ENCODE measurements around the gene NSG2.
"Not testable (repeated sequence)": the region's sequence is repeated elsewhere in the genome, so short reads cannot be mapped to it uniquely, and the experiment has no call there.

NSG2 gene

GRCh38 chr5:174096619-174097018 lies 51.1 kb downstream of the NSG2 start:
- no peak for DNase-seq (ENCODE audit: low read depth, low spot score)
- in situ Hi-C loops (cut with HindIII; ENCODE audit: low sequenced_read_pairs) = no loop called here
- TF ChIP-seq CTCF (IDR thresholded peaks at IDR 0.05; ENCODE audit: low read depth, low read length) = no peak
- no peak overlapping the region for H3K4me3 ChIP-seq (ENCODE audit: low read depth, low read length)

- H3K4me3 ChIP-seq (ENCODE audit: low read depth, low read length) = no peak overlapping the region
- DNase-seq (ENCODE audit: low read depth, low spot score) = no peak
- TF ChIP-seq CTCF (IDR thresholded peaks at IDR 0.05; ENCODE audit: low read depth, low read length) = no peak
- in situ Hi-C loops (cut with HindIII; ENCODE audit: low sequenced_read_pairs) = no loop called here
These were observed 52.1 kb downstream of the NSG2 start for GRCh38 chr5:174097486-174098185.

- in situ Hi-C loops (cut with HindIII; ENCODE audit: low sequenced_read_pairs) = no loop called here
- DNase-seq (ENCODE audit: low read depth, low spot score) = no peak
- no peak overlapping the region for H3K4me3 ChIP-seq (ENCODE audit: low read depth, low read length)
- no peak for TF ChIP-seq CTCF (IDR thresholded peaks at IDR 0.05; ENCODE audit: low read depth, low read length)
These were observed 53.2 kb downstream of the NSG2 start for GRCh38 chr5:174098694-174099093.

GRCh38 chr5:174100490-174100889 lies 55.0 kb downstream of the NSG2 start:
- DNase-seq (ENCODE audit: low read depth, low spot score) = no peak
- no peak overlapping the region for H3K4me3 ChIP-seq (ENCODE audit: low read depth, low read length)
- TF ChIP-seq CTCF (IDR thresholded peaks at IDR 0.05; ENCODE audit: low read depth, low read length) = no peak
- in situ Hi-C loops (cut with HindIII; ENCODE audit: low sequenced_read_pairs) = no loop called here

- TF ChIP-seq CTCF (IDR thresholded peaks at IDR 0.05; ENCODE audit: low read depth, low read length) = no peak
- in situ Hi-C loops (cut with HindIII; ENCODE audit: low sequenced_read_pairs) = no loop called here
These were observed 55.8 kb downstream of the NSG2 start for GRCh38 chr5:174101195-174101730.

GRCh38 chr5:174102574-174102973 lies 57.1 kb downstream of the NSG2 start:
- in situ Hi-C loops (cut with HindIII; ENCODE audit: low sequenced_read_pairs); DNase-seq (ENCODE audit: low read depth, low spot score); H3K4me3 ChIP-seq (ENCODE audit: low read depth, low read length): not testable (repeated sequence)

More at GRCh38 chr5:174101195-174101730, 55.8 kb downstream of the NSG2 start:
- no peak for DNase-seq (ENCODE audit: low read depth, low spot score)
- no peak overlapping the region for H3K4me3 ChIP-seq (ENCODE audit: low read depth, low read length)

GRCh38 chr5:174106997-174107655 lies 61.6 kb downstream of the NSG2 start:
- DNase-seq (ENCODE audit: low read depth, low spot score) = no peak
- in situ Hi-C loops (cut with HindIII; ENCODE audit: low sequenced_read_pairs) = no loop called here
- no peak for TF ChIP-seq CTCF (IDR thresholded peaks at IDR 0.05; ENCODE audit: low read depth, low read length)
- no peak overlapping the region for H3K4me3 ChIP-seq (ENCODE audit: low read depth, low read length)

All from astrocyte of the spinal cord (primary cell).